Nephron (organoid): ENCODE results near the gene KDM4C.

Source experiments
- H3K27ac Mint-ChIP-seq, 3 experiments: 2 replicates each; pipeline ENCODE4 v1.8.0; 2020; ENCODE audit warnings: mixed read lengths in 3 of 3, mild to moderate bottlenecking in 2 of 3, moderate library complexity in 1 of 3
- H3K27me3 Mint-ChIP-seq: 2 replicates; pipeline ENCODE4 v1.8.0; 2021; ENCODE audit warnings: low read depth, mild to moderate bottlenecking, moderate library complexity, mixed read lengths
- H3K36me3 Mint-ChIP-seq: 2 replicates; pipeline ENCODE4 v1.8.0; 2020; ENCODE audit warnings: low read depth, mixed read lengths
- H3K4me1 Mint-ChIP-seq: 2 replicates; pipeline ENCODE4 v1.8.0; 2020; ENCODE audit warnings: mixed read lengths
- H3K4me3 Mint-ChIP-seq, 3 experiments: 2 replicates each; pipeline ENCODE4 v1.8.0; 2020; ENCODE audit warnings: mild to moderate bottlenecking in 3 of 3, mixed read lengths in 3 of 3, moderate library complexity in 2 of 3
- H3K9me3 Mint-ChIP-seq: 2 replicates; pipeline ENCODE4 v1.8.0; 2020; ENCODE audit warnings: mixed read lengths
- CTCF ChIP-seq, 3 experiments: fragments of 200-600 bp; sonication (generic); IDR thresholded peaks; one replicate each; pipeline ENCODE4 v1.5.0; 2021; ENCODE audit warnings: antibody characterized with exemption in 3 of 3; ENCODE audit not compliant: unreplicated experiment in 3 of 3

The KDM4C gene

GRCh38 chr9:6986141-6986815, 228.5 kb downstream of the KDM4C start:
- no peaks in the 10 kb centered on the region for H3K9me3 Mint-ChIP-seq
- TF ChIP-seq CTCF (IDR thresholded peaks at IDR 0.05; ENCODE audit: unreplicated experiment in 3 of 3) = no peak
- H3K4me3 Mint-ChIP-seq = no peak overlapping the region
- no peaks in the 10 kb centered on the region for H3K27me3 Mint-ChIP-seq
- peaks cover 30% of the 10 kb centered on the region for H3K36me3 Mint-ChIP-seq
- H3K27ac Mint-ChIP-seq = no peak overlapping the region
- H3K4me1 Mint-ChIP-seq = no peaks in the 10 kb centered on the region

DNA sequence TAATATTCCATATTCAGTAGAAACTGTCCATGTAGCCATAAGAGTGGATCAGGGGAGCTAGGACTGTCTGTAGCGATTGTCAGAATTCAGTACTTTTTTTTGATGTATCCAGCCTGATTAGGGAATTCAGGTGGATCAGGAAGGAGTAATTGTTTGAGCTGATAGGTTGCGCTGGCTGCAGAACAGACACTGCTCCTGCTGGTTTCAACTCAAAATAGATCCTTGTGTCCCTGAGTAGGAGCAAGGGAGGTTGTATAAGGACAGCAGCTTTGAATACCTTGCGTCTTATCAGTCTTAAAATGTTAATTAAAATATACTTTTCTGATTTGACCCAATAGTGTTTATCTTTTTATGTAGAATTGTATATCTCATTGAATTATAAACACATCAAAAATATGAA, 229.6 kb downstream of the KDM4C start:
- H3K27ac Mint-ChIP-seq = no peak overlapping the region
- H3K9me3 Mint-ChIP-seq = no peaks in the 10 kb centered on the region
- H3K36me3 Mint-ChIP-seq = peaks cover 33% of the 10 kb centered on the region
- H3K27me3 Mint-ChIP-seq = no peaks in the 10 kb centered on the region
- no peak for TF ChIP-seq CTCF (IDR thresholded peaks at IDR 0.05; ENCODE audit: unreplicated experiment in 3 of 3)
- H3K4me1 Mint-ChIP-seq = no peaks in the 10 kb centered on the region
- no peak overlapping the region for H3K4me3 Mint-ChIP-seq

DNA sequence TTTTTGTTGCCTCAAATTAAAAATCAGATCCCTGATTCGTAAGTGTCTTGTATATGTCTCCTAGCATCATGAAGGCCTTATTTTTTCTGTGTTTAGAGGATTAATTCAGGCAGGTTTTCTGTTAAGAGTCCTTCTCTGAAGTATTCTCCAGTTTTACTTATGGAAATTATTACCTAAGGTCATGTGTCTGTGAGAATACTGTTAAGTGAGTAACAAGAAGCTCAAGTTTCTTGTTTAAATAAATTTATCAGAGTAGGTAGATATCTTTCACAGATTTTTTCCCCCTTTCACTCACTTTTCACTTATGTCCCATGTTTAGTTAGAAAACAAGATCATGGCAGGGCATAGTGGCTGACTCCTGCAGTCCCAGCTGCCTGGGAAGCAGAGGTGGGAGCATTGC, 233.6 kb downstream of the KDM4C start:
- Mint-ChIP-seq H3K27ac (no peak overlapping the region), H3K36me3 (peaks cover 30% of the 10 kb centered on the region), H3K27me3 (no peaks in the 10 kb centered on the region), H3K4me3 (no peak overlapping the region), H3K4me1 (no peaks in the 10 kb centered on the region), H3K9me3 (no peaks in the 10 kb centered on the region)
- TF ChIP-seq CTCF (IDR thresholded peaks at IDR 0.05; ENCODE audit: unreplicated experiment in 3 of 3) = no peak

GRCh38 chr9:6996061-6996854, 238.5 kb downstream of the KDM4C start:
- Mint-ChIP-seq H3K27ac (peak overlapping the region in 1 of 3 experiments; percentile 60), H3K36me3 (peaks cover 24% of the 10 kb centered on the region), H3K4me1 (no peaks in the 10 kb centered on the region), H3K27me3 (no peaks in the 10 kb centered on the region), H3K9me3 (no peaks in the 10 kb centered on the region), H3K4me3 (no peak overlapping the region)
- no peak for TF ChIP-seq CTCF (IDR thresholded peaks at IDR 0.05; ENCODE audit: unreplicated experiment in 3 of 3)

GRCh38 chr9:6997330-6997729, 239.6 kb downstream of the KDM4C start:
- Mint-ChIP-seq H3K9me3 (no peaks in the 10 kb centered on the region), H3K36me3 (peaks cover 26% of the 10 kb centered on the region), H3K27me3 (no peaks in the 10 kb centered on the region), H3K27ac (peak overlapping the region in 1 of 3 experiments; percentile 16), H3K4me3 (no peak overlapping the region), H3K4me1 (no peaks in the 10 kb centered on the region)
- TF ChIP-seq CTCF (IDR thresholded peaks at IDR 0.05; ENCODE audit: unreplicated experiment in 3 of 3) = no peak
